GM21717 (cell line): Measurements from ENCODE around the gene RAB33A.

Experiments
- ATAC-seq: cut with Tn5 transposase; IDR thresholded peaks from one replicate; pipeline ENCODE4 v1.9.1; 2021; ENCODE audit warnings: mild to moderate bottlenecking, moderate library complexity; ENCODE audit not compliant: unreplicated experiment

The RAB33A gene

DNA sequence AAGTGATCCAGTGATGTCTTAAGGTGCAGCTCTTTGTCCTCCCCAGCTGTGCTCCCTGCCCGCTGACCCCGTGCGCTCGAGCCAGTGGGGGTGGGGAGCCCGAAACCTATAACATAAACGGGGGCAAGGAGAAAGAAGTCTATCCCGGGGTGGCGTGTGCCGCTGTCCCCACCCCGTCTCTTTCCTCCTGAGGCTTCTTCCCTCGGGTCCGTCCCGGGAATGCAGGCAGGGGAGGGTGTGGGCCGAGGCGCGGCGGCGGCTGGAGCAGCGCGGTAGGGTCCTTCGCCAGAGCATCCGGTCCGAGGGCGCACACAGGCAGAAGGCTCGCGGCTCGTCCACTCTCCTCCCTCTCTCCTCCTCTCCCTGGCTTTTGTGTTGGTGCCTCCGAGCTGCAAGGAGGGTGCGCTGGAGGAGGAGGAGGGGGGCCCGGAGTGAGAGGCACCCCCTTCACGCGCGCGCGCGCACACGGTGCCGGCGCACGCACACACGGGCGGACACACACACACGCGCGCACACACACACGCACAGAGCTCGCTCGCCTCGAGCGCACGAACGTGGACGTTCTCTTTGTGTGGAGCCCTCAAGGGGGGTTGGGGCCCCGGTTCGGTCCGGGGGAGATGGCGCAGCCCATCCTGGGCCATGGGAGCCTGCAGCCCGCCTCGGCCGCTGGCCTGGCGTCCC is at the start of gene RAB33A:
RAB33A (plus strand) TSS at position 517 of the 681 bp plus-strand sequence; CDS start at position 618, 101 bp downstream.
- no peak for ATAC-seq

DNA sequence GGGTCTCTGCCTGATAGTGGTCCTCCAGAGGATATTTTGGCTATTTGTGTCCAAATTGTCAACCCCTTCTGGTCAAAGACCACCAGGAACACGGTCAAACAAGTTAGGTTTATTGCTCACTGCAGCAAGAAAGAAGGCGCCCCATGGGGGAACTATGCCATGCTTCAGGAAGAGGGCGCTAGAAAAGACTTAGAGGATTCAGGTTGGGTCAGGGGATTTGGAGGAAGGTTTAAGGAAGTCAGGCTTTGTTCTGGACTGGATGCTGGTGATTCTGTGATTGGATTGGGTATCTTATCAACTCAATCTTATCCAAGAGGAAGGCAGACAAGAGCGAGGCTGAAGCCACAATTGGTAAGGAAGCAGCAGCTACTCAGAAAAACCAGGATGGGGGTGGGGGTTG is 47.2 kb upstream of the RAB33A start:
- no peak for ATAC-seq

- ATAC-seq, result no peak
These were observed 46.5 kb upstream of the RAB33A start for GRCh38 chrX:130125091-130125874.

DNA sequence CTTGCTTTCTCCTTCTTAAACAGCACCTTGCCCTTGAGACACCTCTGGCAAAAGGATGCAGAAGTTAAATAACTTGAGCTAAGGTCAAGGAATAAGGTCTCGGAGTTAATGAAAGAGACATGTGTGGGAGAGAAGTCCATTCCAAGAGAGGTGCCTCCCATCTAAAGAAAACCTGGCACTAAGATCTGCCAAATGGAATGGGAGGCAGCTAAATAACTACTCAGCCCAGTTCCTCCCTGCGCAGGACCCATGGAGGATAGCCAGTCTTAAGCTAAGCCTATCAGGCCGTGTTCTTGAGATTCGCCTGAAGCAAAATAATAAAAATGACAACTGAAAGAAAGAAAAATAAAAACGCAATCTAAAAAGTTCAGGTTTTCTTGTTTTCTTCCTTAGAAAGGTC is 40.8 kb upstream of the RAB33A start:
- no peak for ATAC-seq

DNA sequence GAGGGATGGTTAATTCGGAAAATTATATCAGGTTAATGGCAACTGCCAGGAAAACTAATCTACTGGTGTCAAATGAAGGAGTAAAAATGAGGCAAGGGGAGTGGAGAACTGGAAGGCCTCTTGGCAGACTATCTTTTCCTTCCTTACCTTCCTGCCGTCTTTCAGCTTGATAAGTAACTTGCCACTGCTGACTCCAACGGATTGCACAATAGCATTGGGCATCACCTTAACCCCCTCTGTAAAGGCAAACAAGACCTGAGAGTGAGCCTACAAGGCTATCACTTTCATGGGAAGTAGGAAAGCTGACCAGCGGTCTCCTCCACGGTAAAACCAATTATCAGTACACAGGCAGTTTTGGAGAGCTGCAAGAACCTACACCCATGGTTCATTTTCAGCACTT is 35.3 kb upstream of the RAB33A start:
- ATAC-seq, result no peak

DNA sequence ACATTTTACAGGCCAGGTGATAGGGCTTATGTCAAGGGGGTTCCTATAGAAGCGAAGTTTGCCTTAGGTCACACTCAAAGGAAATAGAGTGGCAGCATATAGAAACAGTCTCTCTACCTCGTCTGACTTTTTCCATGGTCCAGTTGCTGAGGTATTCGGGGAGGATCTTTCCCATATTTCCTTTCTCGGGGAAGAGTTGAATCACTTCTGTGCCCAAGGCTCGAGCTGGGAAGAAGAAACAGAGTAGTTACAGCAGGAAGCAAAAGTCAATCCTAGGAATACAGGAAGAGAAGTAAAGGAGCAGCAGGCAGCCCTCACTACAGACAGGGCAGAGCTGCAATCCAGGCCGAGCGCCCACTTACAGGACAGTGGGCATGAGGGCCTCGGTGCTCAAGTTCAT is 34.8 kb upstream of the RAB33A start:
- no peak for ATAC-seq

DNA sequence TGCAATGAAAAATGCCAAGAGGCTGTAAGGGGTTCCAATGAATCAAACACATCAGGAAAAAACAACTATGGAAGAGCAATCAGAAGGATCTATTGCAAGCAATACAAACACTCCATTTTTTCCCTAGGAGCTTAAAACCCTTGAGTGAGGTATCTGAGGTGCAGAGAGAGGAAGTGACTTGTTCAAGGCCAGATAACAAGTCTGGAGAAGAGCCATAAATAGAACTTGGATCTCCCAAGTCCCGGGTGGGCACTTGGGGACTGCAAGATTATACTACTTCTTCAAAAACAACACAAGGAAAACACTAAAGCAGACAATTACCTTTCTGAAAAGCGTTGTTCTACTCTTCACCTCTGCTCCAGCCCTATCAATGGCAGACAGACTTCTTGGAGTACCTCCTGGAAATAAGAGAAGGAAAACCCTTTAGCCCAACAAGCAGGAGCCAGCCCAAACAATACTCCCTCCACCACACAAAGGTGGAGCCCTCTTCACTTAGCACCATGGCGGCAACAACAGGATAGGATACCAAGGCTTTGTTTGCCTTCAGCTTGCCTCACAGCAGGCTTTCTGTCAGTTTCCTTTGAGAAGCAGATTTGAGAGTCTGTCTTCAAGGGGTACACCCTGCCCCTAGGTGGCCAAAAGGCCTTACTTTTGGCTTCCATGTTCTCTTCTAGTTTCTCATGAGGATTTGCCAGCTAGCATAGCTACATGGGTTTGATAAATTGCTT is 32.1 kb upstream of the RAB33A start:
- no peak for ATAC-seq

- ATAC-seq, result no peak
These were observed 27.3 kb upstream of the RAB33A start for GRCh38 chrX:130144509-130144908.

- ATAC-seq, result no peak
These were observed 26.6 kb upstream of the RAB33A start for GRCh38 chrX:130145123-130145522.

- no peak for ATAC-seq
These were observed 24.1 kb upstream of the RAB33A start for GRCh38 chrX:130147631-130148030.

- ATAC-seq, result no peak
These were observed 16.2 kb upstream of the RAB33A start for GRCh38 chrX:130155564-130155963.

DNA sequence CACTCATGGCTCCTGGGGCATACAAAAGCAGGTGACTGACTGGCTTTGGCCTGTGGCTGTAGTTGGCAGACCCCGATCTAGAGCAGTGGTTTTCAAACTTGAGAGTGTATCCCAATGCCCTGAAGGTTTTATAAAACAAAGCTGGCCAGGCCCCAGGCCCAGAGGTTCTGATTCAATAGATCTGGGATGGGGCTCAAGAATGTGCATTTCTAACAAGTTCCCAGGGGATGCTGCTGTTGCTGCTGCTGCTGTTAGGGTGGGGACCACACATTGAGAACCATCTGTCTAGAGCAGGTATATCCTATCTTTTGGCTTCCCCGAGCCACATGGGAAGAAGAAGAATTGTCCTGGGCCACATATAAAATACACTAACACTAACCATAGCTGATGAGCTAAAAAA is 13.5 kb upstream of the RAB33A start:
- ATAC-seq, result no peak

DNA sequence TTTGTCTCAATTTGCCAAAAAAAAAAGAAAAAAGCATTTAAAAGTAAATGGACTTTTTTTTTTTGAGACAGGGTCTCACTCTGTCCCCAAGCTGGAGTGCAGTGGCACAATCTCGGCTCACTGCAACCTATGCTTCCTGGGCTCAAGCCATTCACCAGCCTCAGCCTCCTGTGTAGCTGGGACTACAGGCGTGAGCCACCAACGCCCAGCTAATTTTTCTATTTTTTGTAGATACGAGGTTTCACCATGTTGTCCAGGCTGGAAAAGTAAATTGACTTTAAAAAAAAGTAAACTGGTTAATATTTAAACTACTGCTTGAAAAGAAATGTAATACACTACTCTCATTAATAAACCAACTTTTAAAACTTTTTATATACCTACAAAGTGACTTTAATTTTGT is 12.0 kb upstream of the RAB33A start:
- ATAC-seq, result no peak

DNA sequence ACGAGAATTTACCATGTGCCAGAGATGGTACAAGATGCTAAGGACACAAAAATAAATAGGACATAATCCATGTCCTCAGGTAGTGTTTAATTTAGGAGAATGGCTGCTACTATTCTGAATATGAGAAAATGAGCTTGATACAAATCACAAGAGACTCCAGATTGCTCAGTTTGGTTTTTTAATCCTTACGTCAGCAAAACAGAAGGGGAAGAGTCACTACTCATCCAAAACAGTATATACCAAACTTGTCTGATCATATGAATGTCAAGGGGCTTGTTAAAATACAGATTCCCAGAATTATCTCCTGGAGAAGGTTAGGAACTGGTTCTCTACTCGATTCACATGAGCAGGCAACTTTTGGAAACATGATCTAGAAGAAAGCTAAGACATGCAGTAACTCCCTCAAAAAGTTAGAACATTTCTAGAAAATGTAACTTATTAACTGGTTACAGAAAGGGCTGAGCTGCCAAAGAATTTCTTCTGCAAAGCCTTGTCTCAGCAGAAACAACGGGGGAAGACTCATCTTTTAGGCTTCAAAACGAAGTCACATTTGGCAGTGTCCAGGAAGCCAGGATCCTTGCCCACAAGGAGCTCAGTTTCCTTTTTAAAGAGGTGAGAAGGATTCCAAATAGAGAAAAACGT is 9.5 kb upstream of the RAB33A start:
- ATAC-seq, result no peak

DNA sequence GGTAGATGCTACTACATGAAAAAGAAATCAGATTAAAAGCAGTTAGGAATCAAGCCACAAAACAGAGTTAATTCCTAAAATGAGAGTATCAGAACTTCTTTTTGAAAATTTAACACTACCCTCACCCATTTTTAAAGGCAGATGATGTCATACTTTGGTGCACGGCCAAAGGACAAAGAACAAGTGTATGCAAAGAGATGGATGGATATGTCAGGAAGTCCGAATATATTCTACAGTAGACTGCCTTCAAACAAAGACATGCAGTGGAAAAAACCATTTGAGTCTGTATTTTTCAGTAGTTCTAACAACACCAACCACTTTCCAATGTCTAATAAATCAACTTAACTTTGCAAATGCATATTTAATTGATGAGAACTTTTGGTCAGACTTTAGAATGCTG is 8.4 kb upstream of the RAB33A start:
- no peak for ATAC-seq

- no peak for ATAC-seq
These were observed 6.5 kb upstream of the RAB33A start for GRCh38 chrX:130165181-130165702.

DNA sequence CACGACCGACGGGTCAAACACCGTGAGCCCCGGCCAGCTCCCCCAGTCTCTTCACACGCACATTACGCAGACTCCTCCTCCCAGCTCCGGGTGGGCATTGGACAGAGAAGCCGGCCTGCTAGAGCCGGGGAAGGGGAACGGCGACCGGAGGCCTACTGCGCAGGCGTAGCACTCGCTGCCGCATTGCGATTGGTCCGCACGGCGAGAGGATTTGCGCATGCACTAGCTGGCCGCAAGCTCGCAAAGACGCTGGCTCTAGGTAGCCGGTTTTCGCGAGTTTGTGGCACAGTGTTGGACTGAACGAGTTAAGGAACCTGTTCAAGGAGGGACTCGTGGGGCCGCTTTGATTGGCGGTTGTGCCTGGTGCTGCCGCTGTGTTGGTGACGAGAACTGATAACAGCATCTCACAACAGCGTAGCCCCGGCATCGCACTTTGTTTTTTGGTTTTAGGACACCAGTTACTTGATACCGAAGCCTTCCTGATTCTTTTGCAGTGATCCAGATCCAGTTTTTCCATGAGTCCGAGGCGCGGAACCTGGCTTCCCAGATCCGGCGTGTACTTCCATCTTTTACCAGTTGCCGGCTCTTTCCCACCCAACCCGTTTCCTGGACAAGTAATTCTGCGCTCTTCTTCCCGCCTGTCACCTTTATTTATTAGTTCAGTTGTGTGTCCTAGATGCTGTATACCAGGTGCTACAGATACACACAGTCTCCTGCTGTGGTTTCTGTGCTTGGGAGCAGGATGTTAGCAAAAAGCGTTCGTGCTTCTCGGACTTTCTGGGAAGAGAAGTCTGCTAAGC is 5.9 kb upstream of the RAB33A start, which contains the start of gene AIFM1:
AIFM1 (minus strand) TSS at position 139 of the 800 bp plus-strand sequence. CDS start 185 bp downstream, outside the sequence.
- peak; percentile 91 for ATAC-seq

DNA sequence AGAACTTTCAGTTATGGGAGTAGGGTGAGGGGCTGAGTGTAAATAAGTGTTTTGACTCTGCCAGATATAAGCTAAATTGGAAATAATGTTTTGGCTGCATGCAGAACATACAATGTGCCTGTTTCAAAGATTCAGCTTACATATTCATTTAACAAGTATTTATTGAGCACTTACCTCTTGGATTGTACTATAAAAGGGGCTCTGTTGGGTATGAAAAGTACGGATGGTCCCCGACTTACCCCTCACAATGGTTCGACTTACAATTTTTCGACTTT is 5.3 kb upstream of the RAB33A start:
- ATAC-seq, result no peak

DNA sequence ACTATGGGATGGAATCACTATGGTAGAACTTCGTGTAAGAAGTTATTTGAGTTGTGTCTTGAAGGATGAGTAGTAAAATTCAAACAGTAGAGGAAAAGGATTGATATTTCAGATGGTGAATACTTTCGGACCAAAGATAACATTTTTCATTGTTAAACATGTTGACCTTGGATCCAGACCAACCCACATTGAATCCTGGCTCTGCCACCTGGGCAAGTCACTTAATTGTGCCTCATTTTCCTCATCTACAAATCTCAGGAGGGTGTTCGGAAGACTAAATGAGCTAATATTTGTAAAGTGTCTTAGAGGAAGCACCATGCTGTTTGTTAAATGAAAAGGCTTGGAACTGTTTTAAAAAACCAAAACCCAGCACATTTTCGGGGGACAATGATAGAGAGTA is 4.7 kb upstream of the RAB33A start:
- ATAC-seq, result no peak

GRCh38 chrX:130170752-130171445 is 863 bp upstream of the RAB33A start:
- ATAC-seq, result peak; percentile 76
